SK-N-SH (cell line): Measurements from ENCODE around the gene BTBD16.
A peak's percentile ranks its signal among the peaks of the same experiment; 100 is the strongest.

Source experiments
- CHD2 ChIP-seq: fragments of 150-350 bp; IDR thresholded peaks from 2 replicates; pipeline ENCODE4 v1.6.1; 2018; ENCODE audit warnings: low read length; ENCODE audit not compliant: partially characterized antibody
- FOXJ3 ChIP-seq: sonication (generic); formaldehyde crosslinking; IDR thresholded peaks from 2 replicates; pipeline ENCODE4 v1.5.1; 2020; ENCODE audit warnings: mild to moderate bottlenecking, missing genetic modification reagents
- GABPA ChIP-seq: IDR thresholded peaks from 2 replicates; pipeline ENCODE4 v1.4.0; 2012; ENCODE audit warnings: low read depth, mild to moderate bottlenecking
- JUND ChIP-seq: IDR thresholded peaks from 2 replicates; pipeline ENCODE4 v1.4.0; 2012
- NFIC ChIP-seq: IDR thresholded peaks from 2 replicates; pipeline ENCODE4 v1.4.0; 2012; ENCODE audit warnings: borderline replicate concordance
- POLR2AphosphoS5 ChIP-seq: IDR thresholded peaks from 2 replicates; pipeline ENCODE4 v1.6.1; 2012; ENCODE audit warnings: low read depth, low read length
- RXRA ChIP-seq: IDR thresholded peaks from 2 replicates; pipeline ENCODE4 v1.4.0; 2012; ENCODE audit warnings: low read depth, mild to moderate bottlenecking, borderline replicate concordance
- SMC3 ChIP-seq: IDR thresholded peaks from 2 replicates; pipeline ENCODE4 v1.6.1; 2012; ENCODE audit warnings: low read depth, low read length, improper control_type of control experiment
- TAF1 ChIP-seq: IDR thresholded peaks from 2 replicates; pipeline ENCODE4 v1.6.1; 2012; ENCODE audit warnings: low read depth, mild to moderate bottlenecking, low read length, moderate library complexity, borderline replicate concordance
- TF ChIP-seq, protein P1 (sequence below): fragments of 200-600 bp; sonication (generic); IDR thresholded peaks from 2 replicates; pipeline ENCODE4 v1.6.1; 2017; ENCODE audit warnings: antibody characterized with exemption, mild to moderate bottlenecking, moderate library complexity
- TF ChIP-seq, protein P2 (sequence below): fragments of 150-350 bp; IDR thresholded peaks from 2 replicates; pipeline ENCODE4 v1.6.1; 2017; ENCODE audit warnings: antibody characterized with exemption, low read length, low read depth, borderline replicate concordance
- TF ChIP-seq, protein P3 (sequence below): IDR thresholded peaks from 2 replicates; pipeline ENCODE4 v1.4.0; 2012; ENCODE audit warnings: low read depth
- TF ChIP-seq, protein P4 (sequence below): IDR thresholded peaks from 2 replicates; pipeline ENCODE4 v1.6.1; 2012; ENCODE audit warnings: mild to moderate bottlenecking, low read depth, low read length, moderate library complexity

DNA sequence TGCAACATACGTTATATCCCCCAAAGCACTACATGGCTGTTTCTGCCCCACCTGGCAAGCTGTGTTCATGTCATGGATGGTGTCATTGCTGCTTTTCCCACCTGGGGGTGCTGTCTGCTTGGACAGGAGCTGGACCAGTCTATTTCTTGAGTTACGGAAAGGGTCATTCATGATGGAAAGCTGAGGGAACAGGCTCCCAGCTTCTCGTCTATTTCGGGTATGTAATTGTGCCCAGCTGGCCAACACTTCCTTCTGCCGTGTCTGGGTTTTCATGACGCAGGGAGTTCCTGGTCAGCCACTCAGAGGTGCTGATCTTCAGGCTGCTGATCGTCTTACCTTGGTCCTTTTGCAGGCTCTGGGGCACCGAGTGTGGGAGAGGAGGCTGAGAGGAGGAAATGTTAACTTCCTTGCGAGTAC, 8.6 kb downstream of the BTBD16 start:
- TF ChIP-seq CHD2 (no peak), RXRA (no peak), FOXJ3 (no peak), NFIC (no peak), JUND (no peak), TAF1 (no peak), POLR2AphosphoS5 (no peak), GABPA (no peak), SMC3 (peak; percentile 46)
- TF ChIP-seq, protein P1, sequence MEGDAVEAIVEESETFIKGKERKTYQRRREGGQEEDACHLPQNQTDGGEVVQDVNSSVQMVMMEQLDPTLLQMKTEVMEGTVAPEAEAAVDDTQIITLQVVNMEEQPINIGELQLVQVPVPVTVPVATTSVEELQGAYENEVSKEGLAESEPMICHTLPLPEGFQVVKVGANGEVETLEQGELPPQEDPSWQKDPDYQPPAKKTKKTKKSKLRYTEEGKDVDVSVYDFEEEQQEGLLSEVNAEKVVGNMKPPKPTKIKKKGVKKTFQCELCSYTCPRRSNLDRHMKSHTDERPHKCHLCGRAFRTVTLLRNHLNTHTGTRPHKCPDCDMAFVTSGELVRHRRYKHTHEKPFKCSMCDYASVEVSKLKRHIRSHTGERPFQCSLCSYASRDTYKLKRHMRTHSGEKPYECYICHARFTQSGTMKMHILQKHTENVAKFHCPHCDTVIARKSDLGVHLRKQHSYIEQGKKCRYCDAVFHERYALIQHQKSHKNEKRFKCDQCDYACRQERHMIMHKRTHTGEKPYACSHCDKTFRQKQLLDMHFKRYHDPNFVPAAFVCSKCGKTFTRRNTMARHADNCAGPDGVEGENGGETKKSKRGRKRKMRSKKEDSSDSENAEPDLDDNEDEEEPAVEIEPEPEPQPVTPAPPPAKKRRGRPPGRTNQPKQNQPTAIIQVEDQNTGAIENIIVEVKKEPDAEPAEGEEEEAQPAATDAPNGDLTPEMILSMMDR: peak; percentile 55
- TF ChIP-seq, protein P2, sequence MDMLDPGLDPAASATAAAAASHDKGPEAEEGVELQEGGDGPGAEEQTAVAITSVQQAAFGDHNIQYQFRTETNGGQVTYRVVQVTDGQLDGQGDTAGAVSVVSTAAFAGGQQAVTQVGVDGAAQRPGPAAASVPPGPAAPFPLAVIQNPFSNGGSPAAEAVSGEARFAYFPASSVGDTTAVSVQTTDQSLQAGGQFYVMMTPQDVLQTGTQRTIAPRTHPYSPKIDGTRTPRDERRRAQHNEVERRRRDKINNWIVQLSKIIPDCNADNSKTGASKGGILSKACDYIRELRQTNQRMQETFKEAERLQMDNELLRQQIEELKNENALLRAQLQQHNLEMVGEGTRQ: no peak
- TF ChIP-seq, protein P3, sequence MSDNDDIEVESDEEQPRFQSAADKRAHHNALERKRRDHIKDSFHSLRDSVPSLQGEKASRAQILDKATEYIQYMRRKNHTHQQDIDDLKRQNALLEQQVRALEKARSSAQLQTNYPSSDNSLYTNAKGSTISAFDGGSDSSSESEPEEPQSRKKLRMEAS: no peak
- TF ChIP-seq, protein P4, sequence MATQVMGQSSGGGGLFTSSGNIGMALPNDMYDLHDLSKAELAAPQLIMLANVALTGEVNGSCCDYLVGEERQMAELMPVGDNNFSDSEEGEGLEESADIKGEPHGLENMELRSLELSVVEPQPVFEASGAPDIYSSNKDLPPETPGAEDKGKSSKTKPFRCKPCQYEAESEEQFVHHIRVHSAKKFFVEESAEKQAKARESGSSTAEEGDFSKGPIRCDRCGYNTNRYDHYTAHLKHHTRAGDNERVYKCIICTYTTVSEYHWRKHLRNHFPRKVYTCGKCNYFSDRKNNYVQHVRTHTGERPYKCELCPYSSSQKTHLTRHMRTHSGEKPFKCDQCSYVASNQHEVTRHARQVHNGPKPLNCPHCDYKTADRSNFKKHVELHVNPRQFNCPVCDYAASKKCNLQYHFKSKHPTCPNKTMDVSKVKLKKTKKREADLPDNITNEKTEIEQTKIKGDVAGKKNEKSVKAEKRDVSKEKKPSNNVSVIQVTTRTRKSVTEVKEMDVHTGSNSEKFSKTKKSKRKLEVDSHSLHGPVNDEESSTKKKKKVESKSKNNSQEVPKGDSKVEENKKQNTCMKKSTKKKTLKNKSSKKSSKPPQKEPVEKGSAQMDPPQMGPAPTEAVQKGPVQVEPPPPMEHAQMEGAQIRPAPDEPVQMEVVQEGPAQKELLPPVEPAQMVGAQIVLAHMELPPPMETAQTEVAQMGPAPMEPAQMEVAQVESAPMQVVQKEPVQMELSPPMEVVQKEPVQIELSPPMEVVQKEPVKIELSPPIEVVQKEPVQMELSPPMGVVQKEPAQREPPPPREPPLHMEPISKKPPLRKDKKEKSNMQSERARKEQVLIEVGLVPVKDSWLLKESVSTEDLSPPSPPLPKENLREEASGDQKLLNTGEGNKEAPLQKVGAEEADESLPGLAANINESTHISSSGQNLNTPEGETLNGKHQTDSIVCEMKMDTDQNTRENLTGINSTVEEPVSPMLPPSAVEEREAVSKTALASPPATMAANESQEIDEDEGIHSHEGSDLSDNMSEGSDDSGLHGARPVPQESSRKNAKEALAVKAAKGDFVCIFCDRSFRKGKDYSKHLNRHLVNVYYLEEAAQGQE: no peak
